ENCODE data around the gene RCSD1. TPM values are rescaled to one million over a fixed set of nuclear protein-coding genes. Genes with fewer than 3 reads are reported as not detected.

Gene RCSD1
- total RNA-seq, 4 donors from 2014 or later, result 1.8 to 21.3 (median 12.5) TPM

GRCh38 chr1:167618366-167618765, 11.7 kb upstream of the RCSD1 start:
- no peak for DNase-seq
- no peaks in the 10 kb centered on the region for H3K4me1 ChIP-seq
- TF ChIP-seq POLR2A (IDR thresholded peaks at IDR 0.05), result no peak
- TF ChIP-seq CTCF (IDR thresholded peaks at IDR 0.05), result no peak
- H3K9me3 ChIP-seq, result peaks cover 0 to 2% of the 10 kb centered on the region in 2 donors
- intact Hi-C loops (cut with DNase I; ENCODE audit: low total_unique reads), result no loop called here
- no peaks in the 10 kb centered on the region for H3K36me3 ChIP-seq
- no peaks in the 10 kb centered on the region for H3K27me3 ChIP-seq
- H3K27ac ChIP-seq, result no peak overlapping the region
- no peak overlapping the region for H3K4me3 ChIP-seq

DNA sequence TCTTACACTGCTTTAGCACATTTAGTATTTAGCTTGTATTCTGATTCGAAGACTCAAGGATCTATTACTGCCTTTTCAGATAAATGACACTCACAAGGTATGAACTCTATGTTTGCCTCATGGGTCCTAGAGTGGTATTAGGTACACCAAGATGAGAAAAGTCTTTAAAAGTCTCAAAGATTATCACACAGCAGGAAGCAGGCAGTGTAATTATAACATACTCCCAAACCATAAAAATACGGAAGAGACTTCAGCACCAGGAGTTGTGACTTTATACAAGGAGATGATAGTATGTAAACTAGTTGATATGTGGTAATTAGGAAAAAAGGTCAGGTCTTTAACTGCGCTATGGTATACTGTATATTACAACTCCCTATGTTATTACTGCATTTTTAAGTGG, 11.2 kb upstream of the RCSD1 start:
- intact Hi-C loops (cut with DNase I; ENCODE audit: low total_unique reads), result no loop called here
- TF ChIP-seq CTCF (IDR thresholded peaks at IDR 0.05) (no peak), POLR2A (IDR thresholded peaks at IDR 0.05) (no peak)
- no peak overlapping the region for H3K27ac ChIP-seq
- no peaks in the 10 kb centered on the region for H3K27me3 ChIP-seq
- DNase-seq, result no peak
- H3K4me3 ChIP-seq, result no peak overlapping the region
- no peaks in the 10 kb centered on the region for H3K4me1 ChIP-seq
- H3K9me3 ChIP-seq, result peaks cover 0 to 2% of the 10 kb centered on the region in 2 donors
- H3K36me3 ChIP-seq, result no peaks in the 10 kb centered on the region

DNA sequence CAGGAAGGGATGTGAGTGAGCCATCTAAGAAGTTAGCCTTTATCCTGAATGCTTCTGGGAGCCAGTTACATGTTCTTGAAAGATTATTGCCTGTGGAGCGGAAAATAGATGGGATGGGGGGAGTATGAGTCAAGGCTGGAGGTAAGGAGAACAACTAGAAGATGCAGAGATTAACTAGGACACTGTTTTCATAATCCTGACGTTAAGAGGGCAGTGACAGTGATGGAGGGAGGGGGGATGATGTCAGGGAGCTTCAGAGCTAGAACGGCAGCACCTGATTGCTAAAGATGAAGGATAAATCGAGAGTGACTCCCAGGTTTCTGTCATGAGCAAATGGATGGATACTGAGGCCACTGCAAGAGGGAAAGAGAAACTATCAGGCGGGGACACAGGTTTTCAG, 10.0 kb upstream of the RCSD1 start:
- Histone ChIP-seq H3K27me3 (no peaks in the 10 kb centered on the region), H3K4me3 (no peak overlapping the region), H3K4me1 (no peaks in the 10 kb centered on the region), H3K27ac (no peak overlapping the region), H3K9me3 (peaks cover 0 to under 1% of the 10 kb centered on the region in 2 donors), H3K36me3 (no peaks in the 10 kb centered on the region)
- no peak for DNase-seq
- no peak for TF ChIP-seq CTCF (IDR thresholded peaks at IDR 0.05)
- TF ChIP-seq POLR2A (IDR thresholded peaks at IDR 0.05), result no peak
- intact Hi-C loops (cut with DNase I; ENCODE audit: low total_unique reads), result no loop called here

DNA sequence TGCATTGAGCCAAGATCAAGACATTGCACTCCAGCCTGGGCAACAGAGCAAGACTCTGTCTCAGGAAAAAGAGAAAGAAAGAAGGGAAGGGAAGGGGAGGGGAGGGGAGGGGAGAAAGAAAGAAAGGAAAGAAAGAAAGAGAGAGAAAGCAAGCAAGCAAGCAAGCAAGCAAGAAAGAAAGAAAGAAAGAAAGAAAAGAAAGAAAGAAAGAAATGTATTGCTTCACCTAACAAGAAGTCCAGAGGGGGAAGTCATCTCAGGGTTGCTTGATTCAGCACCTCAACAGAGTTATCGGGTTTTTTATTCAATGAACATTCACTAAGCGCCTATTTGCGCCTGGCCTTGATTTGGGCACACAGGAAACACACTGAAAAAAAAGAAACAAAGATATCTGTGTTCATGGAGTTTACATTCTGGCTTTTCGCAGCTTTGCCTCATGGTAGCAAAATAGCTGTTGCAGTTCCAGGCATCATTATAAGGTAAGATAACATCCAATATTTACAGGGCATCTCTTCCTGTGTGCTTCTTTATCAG, 8.2 kb upstream of the RCSD1 start:
- no peaks in the 10 kb centered on the region for H3K27me3 ChIP-seq
- H3K36me3 ChIP-seq, result no peaks in the 10 kb centered on the region
- TF ChIP-seq CTCF (IDR thresholded peaks at IDR 0.05) (no peak), POLR2A (IDR thresholded peaks at IDR 0.05) (no peak)
- intact Hi-C loops (cut with DNase I; ENCODE audit: low total_unique reads), result no loop called here
- H3K27ac ChIP-seq, result no peak overlapping the region
- DNase-seq, result no peak
- H3K9me3 ChIP-seq, result no peaks in the 10 kb centered on the region
- no peaks in the 10 kb centered on the region for H3K4me1 ChIP-seq
- no peak overlapping the region for H3K4me3 ChIP-seq

GRCh38 chr1:167623951-167624350, 6.1 kb upstream of the RCSD1 start:
- no peak for DNase-seq
- Histone ChIP-seq H3K36me3 (no peaks in the 10 kb centered on the region), H3K4me3 (no peak overlapping the region), H3K27ac (no peak overlapping the region), H3K27me3 (no peaks in the 10 kb centered on the region), H3K9me3 (no peaks in the 10 kb centered on the region), H3K4me1 (no peaks in the 10 kb centered on the region)
- intact Hi-C loops (cut with DNase I; ENCODE audit: low total_unique reads), result no loop called here
- TF ChIP-seq CTCF (IDR thresholded peaks at IDR 0.05) (no peak), POLR2A (IDR thresholded peaks at IDR 0.05) (no peak)

Data from uterus (tissue), 4 donors.